ENCODE results near the gene ARRDC3. TPM values are rescaled to one million over a fixed set of nuclear protein-coding genes. Genes with fewer than 3 reads are reported as not detected.

Gene ARRDC3
- total and polyA plus RNA-seq, 2 donors (not counting 1 experiment from before 2014, with no cell fraction given) = 33.6 to 105 TPM

DNA sequence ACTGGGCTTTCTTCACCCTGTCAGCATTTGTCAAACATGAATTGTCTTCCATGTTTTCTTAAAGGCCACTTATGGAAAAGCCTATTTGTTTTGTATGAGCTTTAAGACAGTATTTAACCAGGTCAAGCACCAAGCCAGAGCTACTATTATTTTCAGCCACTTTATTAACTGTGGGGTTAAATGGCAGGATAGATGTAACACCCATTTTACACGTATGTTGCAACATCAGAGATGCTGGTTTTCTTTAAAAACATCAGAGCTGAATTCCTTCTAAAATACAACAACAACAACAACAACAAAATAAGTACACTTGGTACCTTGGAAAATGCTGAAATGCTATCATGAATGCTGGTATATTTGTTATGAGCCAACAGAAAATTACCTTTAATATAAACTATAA, 13.6 kb downstream of the ARRDC3 start:
- H3K27me3 ChIP-seq (ENCODE audit: control insufficient read depth, insufficient read depth, low read length) = no peaks in the 10 kb centered on the region
- no peak overlapping the region for H3K4me3 ChIP-seq (replicated peaks in 1 of 4; ENCODE audit: control extremely low read depth in 1 of 4, insufficient read depth in 1 of 4, low read depth in 3 of 4, low read length in 4 of 4)
- no peak overlapping the region for H3K4me2 ChIP-seq (ENCODE audit: extremely low read depth, insufficient read depth, low read length)
- no peaks in the 10 kb centered on the region for H3K9me3 ChIP-seq (ENCODE audit: control insufficient read depth, insufficient read depth, low read depth, low read length)
- H3K79me2 ChIP-seq (ENCODE audit: control insufficient read depth, insufficient read depth, low read length) = peaks cover 14% of the 10 kb centered on the region
- peaks cover 17% of the 10 kb centered on the region for H3K36me3 ChIP-seq (ENCODE audit: control insufficient read depth, insufficient read depth, low read length)
- no peak overlapping the region for H3K9ac ChIP-seq (ENCODE audit: insufficient read depth, low read length)
- H2AFZ ChIP-seq (ENCODE audit: low read length) = no peak overlapping the region
- no peaks in the 10 kb centered on the region for H4K20me1 ChIP-seq (ENCODE audit: control insufficient read depth, extremely low read depth, insufficient read depth, low read length)
- H3K27ac ChIP-seq (ENCODE audit: insufficient read depth, low read length) = no peak overlapping the region
- no peaks in the 10 kb centered on the region for H3K4me1 ChIP-seq (ENCODE audit: control insufficient read depth, extremely low read depth, insufficient read depth, low read length)
- no peak for TF ChIP-seq EZH2 (IDR thresholded peaks at IDR 0.05; ENCODE audit: low read length, missing control alignments)
- TF ChIP-seq, protein P1, sequence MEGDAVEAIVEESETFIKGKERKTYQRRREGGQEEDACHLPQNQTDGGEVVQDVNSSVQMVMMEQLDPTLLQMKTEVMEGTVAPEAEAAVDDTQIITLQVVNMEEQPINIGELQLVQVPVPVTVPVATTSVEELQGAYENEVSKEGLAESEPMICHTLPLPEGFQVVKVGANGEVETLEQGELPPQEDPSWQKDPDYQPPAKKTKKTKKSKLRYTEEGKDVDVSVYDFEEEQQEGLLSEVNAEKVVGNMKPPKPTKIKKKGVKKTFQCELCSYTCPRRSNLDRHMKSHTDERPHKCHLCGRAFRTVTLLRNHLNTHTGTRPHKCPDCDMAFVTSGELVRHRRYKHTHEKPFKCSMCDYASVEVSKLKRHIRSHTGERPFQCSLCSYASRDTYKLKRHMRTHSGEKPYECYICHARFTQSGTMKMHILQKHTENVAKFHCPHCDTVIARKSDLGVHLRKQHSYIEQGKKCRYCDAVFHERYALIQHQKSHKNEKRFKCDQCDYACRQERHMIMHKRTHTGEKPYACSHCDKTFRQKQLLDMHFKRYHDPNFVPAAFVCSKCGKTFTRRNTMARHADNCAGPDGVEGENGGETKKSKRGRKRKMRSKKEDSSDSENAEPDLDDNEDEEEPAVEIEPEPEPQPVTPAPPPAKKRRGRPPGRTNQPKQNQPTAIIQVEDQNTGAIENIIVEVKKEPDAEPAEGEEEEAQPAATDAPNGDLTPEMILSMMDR (conservative IDR thresholded peaks at IDR 0.05 in 1 of 2, IDR thresholded peaks at IDR 0.05 in 1 of 2; ENCODE audit: low read depth in 1 of 2, low read length in 2 of 2) = no peak
- no peak for DNase-seq (ENCODE audit: low read depth in 2 of 2)

DNA sequence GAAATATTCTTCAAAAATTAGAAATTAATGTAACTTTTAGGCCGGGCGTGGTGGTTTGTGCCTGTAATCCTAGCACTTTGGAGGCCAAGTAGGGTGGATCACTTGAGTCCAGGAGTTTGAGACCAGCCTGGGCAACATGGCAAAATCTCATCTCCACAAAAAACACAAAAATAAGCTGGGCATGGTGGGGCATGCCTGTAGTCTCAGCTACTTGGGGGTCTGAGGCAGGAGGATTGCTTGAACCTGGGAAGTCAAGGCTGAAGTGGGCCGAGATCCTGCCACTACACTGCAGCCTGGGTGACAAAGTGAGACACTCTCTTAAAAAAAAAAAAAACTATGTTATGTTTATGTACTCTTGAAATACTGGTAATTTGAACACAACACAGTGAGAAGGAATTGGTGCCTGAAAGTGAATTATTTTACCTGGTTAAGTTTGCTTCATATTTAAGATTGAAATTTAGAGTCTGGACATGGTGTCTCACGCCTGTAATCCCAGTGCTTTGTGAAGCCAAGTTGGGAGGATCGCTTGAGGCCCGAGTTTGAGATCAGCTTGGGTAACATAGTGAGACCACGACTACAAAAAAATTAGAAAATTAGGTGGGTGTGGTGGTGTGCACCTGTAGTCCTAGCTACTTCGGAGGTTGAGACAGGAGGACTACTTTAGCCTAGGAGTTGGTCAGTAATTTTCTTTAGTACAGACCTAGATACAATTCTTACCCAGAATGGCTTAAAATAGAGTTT, 15.0 kb downstream of the ARRDC3 start:
- Histone ChIP-seq H3K9ac (ENCODE audit: insufficient read depth, low read length) (no peak overlapping the region), H3K79me2 (ENCODE audit: control insufficient read depth, insufficient read depth, low read length) (peaks cover 12% of the 10 kb centered on the region), H3K4me2 (ENCODE audit: extremely low read depth, insufficient read depth, low read length) (no peak overlapping the region), H3K36me3 (ENCODE audit: control insufficient read depth, insufficient read depth, low read length) (peaks cover 11% of the 10 kb centered on the region), H3K4me1 (ENCODE audit: control insufficient read depth, extremely low read depth, insufficient read depth, low read length) (no peaks in the 10 kb centered on the region), H3K27ac (ENCODE audit: insufficient read depth, low read length) (no peak overlapping the region), H3K27me3 (ENCODE audit: control insufficient read depth, insufficient read depth, low read length) (no peaks in the 10 kb centered on the region), H3K9me3 (ENCODE audit: control insufficient read depth, insufficient read depth, low read depth, low read length) (no peaks in the 10 kb centered on the region), H4K20me1 (ENCODE audit: control insufficient read depth, extremely low read depth, insufficient read depth, low read length) (no peaks in the 10 kb centered on the region), H3K4me3 (replicated peaks in 1 of 4; ENCODE audit: control extremely low read depth in 1 of 4, insufficient read depth in 1 of 4, low read depth in 3 of 4, low read length in 4 of 4) (no peak overlapping the region), H2AFZ (ENCODE audit: low read length) (no peak overlapping the region)
- TF ChIP-seq, protein P1 (conservative IDR thresholded peaks at IDR 0.05 in 1 of 2, IDR thresholded peaks at IDR 0.05 in 1 of 2; ENCODE audit: low read depth in 1 of 2, low read length in 2 of 2) = no peak
- no peak for TF ChIP-seq EZH2 (IDR thresholded peaks at IDR 0.05; ENCODE audit: low read length, missing control alignments)
- no peak for DNase-seq (ENCODE audit: low read depth in 2 of 2)

DNA sequence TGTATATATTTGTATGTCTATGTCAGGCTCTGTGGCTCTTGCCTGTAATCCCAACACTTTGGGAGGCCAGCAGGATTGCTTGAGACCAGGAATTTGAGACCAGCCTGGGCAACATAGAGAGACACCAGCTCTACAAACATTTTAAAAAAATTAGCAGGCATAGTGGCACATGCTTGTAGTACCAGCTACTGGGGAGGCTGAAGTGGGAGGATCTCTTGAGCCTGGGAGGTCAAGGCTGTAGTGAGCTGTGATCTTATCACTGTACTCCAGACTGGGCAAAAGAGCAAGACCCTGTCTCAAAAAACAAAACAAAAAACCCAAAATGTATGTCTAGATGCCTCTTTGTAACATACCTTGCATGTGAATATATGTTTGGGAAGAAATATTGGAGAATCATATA, 15.8 kb downstream of the ARRDC3 start:
- DNase-seq (ENCODE audit: low read depth in 2 of 2) = no peak
- Histone ChIP-seq H4K20me1 (ENCODE audit: control insufficient read depth, extremely low read depth, insufficient read depth, low read length) (no peaks in the 10 kb centered on the region), H3K4me2 (ENCODE audit: extremely low read depth, insufficient read depth, low read length) (no peak overlapping the region), H3K9ac (ENCODE audit: insufficient read depth, low read length) (no peak overlapping the region), H3K36me3 (ENCODE audit: control insufficient read depth, insufficient read depth, low read length) (peaks cover 7% of the 10 kb centered on the region), H3K4me3 (replicated peaks in 1 of 4; ENCODE audit: control extremely low read depth in 1 of 4, insufficient read depth in 1 of 4, low read depth in 3 of 4, low read length in 4 of 4) (no peak overlapping the region), H3K27ac (ENCODE audit: insufficient read depth, low read length) (no peak overlapping the region), H3K4me1 (ENCODE audit: control insufficient read depth, extremely low read depth, insufficient read depth, low read length) (no peaks in the 10 kb centered on the region), H3K79me2 (ENCODE audit: control insufficient read depth, insufficient read depth, low read length) (peaks cover 9% of the 10 kb centered on the region), H2AFZ (ENCODE audit: low read length) (no peak overlapping the region), H3K27me3 (ENCODE audit: control insufficient read depth, insufficient read depth, low read length) (no peaks in the 10 kb centered on the region), H3K9me3 (ENCODE audit: control insufficient read depth, insufficient read depth, low read depth, low read length) (no peaks in the 10 kb centered on the region)
- TF ChIP-seq, protein P1 (conservative IDR thresholded peaks at IDR 0.05 in 1 of 2, IDR thresholded peaks at IDR 0.05 in 1 of 2; ENCODE audit: low read depth in 1 of 2, low read length in 2 of 2) = no peak
- no peak for TF ChIP-seq EZH2 (IDR thresholded peaks at IDR 0.05; ENCODE audit: low read length, missing control alignments)

Measured in fibroblast of lung (primary cell).